Naive thymus-derived CD4-positive, alpha-beta T cell (primary cell): Measurements from ENCODE around the gene EIF2S3. TPM values are rescaled to one million over a fixed set of nuclear protein-coding genes. Genes with fewer than 3 reads are reported as not detected.

Source experiments
- ATAC-seq: fragments of 150-1000 bp; cut with Tn5 transposase; 2 replicates; pipeline ENCODE4 v1.10.0; 2021; ENCODE audit warnings: mild to moderate bottlenecking, moderate library complexity
- CTCF ChIA-PET: fragments of 350-600 bp; sonication (Branson Sonifier 250); formaldehyde crosslinking; loops from one replicate; lab custom pipeline; 2021; ENCODE audit warnings: antibody characterized with exemption; lab: Charles Lee
- POLR2A ChIA-PET: fragments of 350-600 bp; sonication (Branson Sonifier 250); formaldehyde crosslinking; loops from one replicate; lab custom pipeline; 2021; ENCODE audit warnings: antibody characterized with exemption, inconsistent platforms; lab: Charles Lee
- DNase-seq, 9 donors: peaks; one replicate each; pipeline versions ENCODE4 v3.0.0 to v3.0.0-alpha.2; 2020 to 2022; ENCODE audit warnings: mixed read lengths in 1 of 9
- H3K27ac ChIP-seq: one replicate; pipeline ENCODE4 v1.7.0; 2013; ENCODE audit warnings: mild to moderate bottlenecking, low read depth, low read length, moderate library complexity
- H3K27me3 ChIP-seq, 2 donors: one replicate each; pipeline ENCODE4 v1.7.0; 2013; ENCODE audit warnings: low read length in 2 of 2, mild to moderate bottlenecking in 2 of 2, moderate library complexity in 2 of 2; ENCODE audit not compliant: control insufficient read depth in 2 of 2, insufficient read depth in 2 of 2
- H3K36me3 ChIP-seq, 3 experiments: 1 replicate in 2 of 3; 2 replicates in 1 of 3; pipeline ENCODE4 v1.7.0; 2013; ENCODE audit warnings: low read length in 3 of 3, mild to moderate bottlenecking in 3 of 3, moderate library complexity in 1 of 3; ENCODE audit not compliant: insufficient read depth in 3 of 3, control insufficient read depth in 2 of 3
- H3K4me1 ChIP-seq, 2 donors: one replicate each; pipeline ENCODE4 v1.7.0; 2013; ENCODE audit warnings: low read length in 2 of 2, mild to moderate bottlenecking in 2 of 2, moderate library complexity in 1 of 2; ENCODE audit not compliant: control insufficient read depth in 2 of 2, insufficient read depth in 2 of 2
- H3K4me3 ChIP-seq: 2 replicates; pipeline ENCODE4 v1.7.0; 2013; ENCODE audit warnings: mild to moderate bottlenecking, low read length
- H3K9me3 ChIP-seq, 3 experiments: 1 replicate in 2 of 3; 2 replicates in 1 of 3; pipeline ENCODE4 v1.7.0; 2013; ENCODE audit warnings: low read length in 3 of 3; ENCODE audit not compliant: control insufficient read depth in 2 of 3
- H3K27ac Mint-ChIP-seq, 9 donors: one replicate each; pipeline ENCODE4 v1.8.0; 2020 to 2022; ENCODE audit warnings: mixed read lengths in 9 of 9, mild to moderate bottlenecking in 8 of 9, moderate library complexity in 5 of 9, inconsistent platforms in 2 of 9
- H3K27me3 Mint-ChIP-seq, 5 donors: one replicate each; pipeline ENCODE4 v1.8.0; 2021 to 2022; ENCODE audit warnings: mixed read lengths in 5 of 5, mild to moderate bottlenecking in 1 of 5
- H3K36me3 Mint-ChIP-seq, 5 donors: one replicate each; pipeline ENCODE4 v1.8.0; 2020 to 2022; ENCODE audit warnings: mixed read lengths in 5 of 5, mild to moderate bottlenecking in 3 of 5, inconsistent platforms in 1 of 5
- H3K4me1 Mint-ChIP-seq, 7 donors: one replicate each; pipeline ENCODE4 v1.8.0; 2020 to 2022; ENCODE audit warnings: mixed read lengths in 7 of 7, mild to moderate bottlenecking in 3 of 7, inconsistent platforms in 1 of 7
- H3K4me3 Mint-ChIP-seq, 10 donors: one replicate each; pipeline ENCODE4 v1.8.0; 2020 to 2022; ENCODE audit warnings: mild to moderate bottlenecking in 10 of 10, mixed read lengths in 10 of 10, moderate library complexity in 6 of 10, inconsistent platforms in 2 of 10
- H3K9me3 Mint-ChIP-seq, 11 donors: one replicate each; pipeline ENCODE4 v1.8.0; 2020 to 2022; ENCODE audit warnings: mixed read lengths in 11 of 11, mild to moderate bottlenecking in 4 of 11, inconsistent platforms in 1 of 11, moderate library complexity in 1 of 11
- intact Hi-C, 2 donors: fragments of 100-400 bp; cut with micrococcal nuclease; formaldehyde crosslinking; loops; one replicate each; pipeline ENCODE4 v1.15.1; 2023
- polyA plus RNA-seq, 2 donors: library from polyadenylated mRNA; unstranded; fragments of 300-500 nt; fragmentation: Illumina TruSeq; gene quantifications; one replicate each; pipeline ENCODE4 v1.2.3, GENCODE V29; 2021
- total RNA-seq, 6 experiments: library from RNA in 5 of 6; stranded (reverse) in 5 of 6; gene quantifications; 1 replicate in 5 of 6; 2 replicates in 1 of 6; pipeline ENCODE4 v1.2.3 and lab custom pipeline; 2021 to 2026

EIF2S3 gene
- total and polyA plus RNA-seq, 7 experiments from 2014 or later, result 125 to 270 (median 188) TPM

DNA sequence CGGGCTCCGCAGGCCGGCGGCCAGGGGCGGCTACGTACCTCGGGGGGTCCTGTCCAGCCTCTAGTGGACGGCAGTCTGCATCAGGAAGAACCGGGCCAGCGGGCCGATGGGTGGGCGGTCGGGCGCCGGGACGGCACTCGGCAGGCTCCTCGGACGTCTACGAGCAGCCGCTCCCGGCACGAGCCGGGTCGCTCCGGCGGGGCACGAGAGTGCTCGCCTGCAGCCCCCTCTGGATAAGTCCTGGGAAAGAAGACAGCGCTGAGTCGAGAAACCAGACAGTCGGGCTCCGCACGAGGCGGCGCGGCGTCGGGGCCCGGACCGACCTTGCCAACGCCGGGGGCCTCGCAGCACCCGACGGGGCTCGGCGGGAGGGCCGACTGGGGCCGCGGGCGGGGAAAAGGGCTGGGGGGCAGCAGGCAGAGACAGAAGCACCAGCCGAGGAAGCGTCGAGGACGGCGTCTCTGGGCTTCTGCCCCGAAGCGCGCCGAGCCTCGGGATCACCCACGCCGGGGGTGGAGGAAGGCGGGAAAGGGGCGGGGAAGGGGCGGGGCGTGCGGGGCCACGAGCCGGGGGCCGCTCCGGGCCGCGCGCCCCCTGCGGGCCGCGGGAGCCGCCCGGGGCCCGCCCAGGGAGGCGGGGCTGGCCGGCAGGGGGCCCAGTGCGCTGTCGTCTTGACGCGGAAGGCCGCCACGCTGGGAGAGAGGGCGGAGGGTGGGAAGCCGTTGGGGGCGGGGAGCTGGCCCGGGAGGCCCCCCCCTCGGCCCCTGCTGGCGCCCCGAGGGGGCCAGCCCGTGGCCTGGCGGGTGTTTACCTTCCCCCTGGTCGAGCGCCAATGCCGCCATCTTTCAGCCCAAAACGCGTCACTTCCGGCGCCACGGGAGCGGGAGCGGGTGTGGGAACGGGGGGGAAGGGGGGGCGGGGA lies 29.7 kb upstream of the EIF2S3 start:
- Histone ChIP-seq H3K27me3 (no peaks in the 10 kb centered on the region), H3K9me3 (no peaks in the 10 kb centered on the region), H3K36me3 (peaks cover 0 to 4% (median 0%) of the 10 kb centered on the region in 3 experiments), H3K27ac (peak overlapping the region; percentile 96), H3K4me3 (peak overlapping the region; percentile 74), H3K4me1 (no peaks in the 10 kb centered on the region)
- peaks cover 0 to 12% (median 3%) of the 10 kb centered on the region in 5 donors for H3K36me3 Mint-ChIP-seq
- peaks cover 7 to 38% (median 27%) of the 10 kb centered on the region in 7 donors for H3K4me1 Mint-ChIP-seq
- peak overlapping the region; percentile 71 to 94 (median 86) for H3K4me3 Mint-ChIP-seq
- intact Hi-C loops, result loop anchor here (1.0 to 10.0 kb wide), 11 partner anchors 11 to 450 kb away; partner anchors contain the start of genes CXorf58 (in 2 of the 2), EIF2S3 (in 2 of the 2), PRDX4 (in 2 of the 2) and SAT1 (in 2 of the 2)
- peaks cover 0 to 2% (median 0%) of the 10 kb centered on the region in 11 donors for H3K9me3 Mint-ChIP-seq
- DNase-seq, result peak; percentile 68 to 82 (median 76)
- peak overlapping the region in 7 of 9 donors; percentile 48 to 92 (median 85) for H3K27ac Mint-ChIP-seq
- H3K27me3 Mint-ChIP-seq, result peaks cover 0 to 3% (median 0%) of the 10 kb centered on the region in 5 donors
- CTCF ChIA-PET, result interaction anchor here (1.2 to 2.6 kb wide), 2 partner anchors 29 to 117 kb away, joined by 4 to 22 read pairs; partner anchors contain the start of genes APOO, CXorf58 and EIF2S3
- POLR2A ChIA-PET, result interaction anchor here (0.7 to 4.4 kb wide), 9 partner anchors 10 to 242 kb away, joined by 3 to 56 read pairs (median 6); partner anchors contain the start of genes APOO, CXorf58, EIF2S3 and SAT1
- peak; percentile 96 for ATAC-seq

DNA sequence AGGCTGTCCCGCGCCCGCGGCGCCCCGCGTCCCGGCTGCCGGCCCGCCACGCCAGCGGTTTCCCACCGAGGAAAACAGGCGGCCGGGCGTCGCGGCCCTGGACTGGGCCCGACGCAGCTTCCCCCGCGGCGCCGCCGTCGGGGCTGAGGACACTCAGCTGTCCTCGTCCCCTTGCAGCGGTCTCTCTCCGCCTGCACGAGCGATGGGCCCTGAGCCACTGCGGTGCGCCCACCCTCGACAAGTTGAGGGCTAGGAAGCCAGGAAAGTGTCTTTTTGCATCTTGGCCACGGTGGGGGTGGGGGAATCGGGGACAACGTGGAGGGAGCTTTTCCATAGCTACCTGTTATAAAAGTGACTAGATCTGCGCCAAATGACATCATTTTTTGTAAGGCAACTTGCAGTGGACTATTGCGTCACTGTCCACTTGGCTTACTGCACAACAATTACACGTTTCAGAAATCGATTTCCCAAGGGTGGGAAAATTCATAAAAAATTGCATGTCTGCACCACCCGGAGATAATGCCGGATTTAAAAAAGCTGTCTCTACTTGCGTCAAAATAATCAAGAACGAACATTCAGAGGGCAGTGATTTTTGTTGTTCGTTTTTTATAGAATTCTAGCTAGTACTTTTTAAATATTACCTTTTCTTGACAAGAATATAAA lies 28.9 kb upstream of the EIF2S3 start:
- DNase-seq (peak in 1 of 9 donors; percentile 41), ATAC-seq (peak; percentile 22)
- H3K4me3 ChIP-seq, result peak overlapping the region; percentile 74
- CTCF ChIA-PET, result interaction anchor here (1.1 to 2.6 kb wide), 3 partner anchors 28 to 124 kb away, joined by 4 to 22 read pairs (median 5); partner anchors contain the start of genes APOO, CXorf58 and EIF2S3
- peaks cover 0 to 7% (median 0%) of the 10 kb centered on the region in 5 donors for H3K27me3 Mint-ChIP-seq
- peak overlapping the region; percentile 96 for H3K27ac ChIP-seq
- peaks cover 7 to 30% (median 20%) of the 10 kb centered on the region in 7 donors for H3K4me1 Mint-ChIP-seq
- POLR2A ChIA-PET, result interaction anchor here (0.6 to 4.4 kb wide), 10 partner anchors 9 to 243 kb away, joined by 3 to 56 read pairs (median 6); partner anchors contain the start of genes APOO, CXorf58, EIF2S3 and SAT1
- H3K36me3 ChIP-seq, result peaks cover 0 to 4% (median 0%) of the 10 kb centered on the region in 3 experiments
- peak overlapping the region; percentile 88 to 96 (median 94) for H3K27ac Mint-ChIP-seq
- H3K4me3 Mint-ChIP-seq, result peak overlapping the region; percentile 81 to 91 (median 88)
- H3K27me3 ChIP-seq, result no peaks in the 10 kb centered on the region
- peaks cover 0 to 12% (median 3%) of the 10 kb centered on the region in 5 donors for H3K36me3 Mint-ChIP-seq
- intact Hi-C loops, result loop anchor here (1.0 to 10.0 kb wide), 10 partner anchors 12 to 449 kb away; partner anchors contain the start of genes CXorf58 (in 2 of the 2), EIF2S3 (in 2 of the 2), PRDX4 (in 2 of the 2) and SAT1 (in 2 of the 2)
- no peaks in the 10 kb centered on the region for H3K4me1 ChIP-seq
- H3K9me3 Mint-ChIP-seq, result peaks cover 0 to 2% (median 0%) of the 10 kb centered on the region in 11 donors
- no peaks in the 10 kb centered on the region for H3K9me3 ChIP-seq

DNA sequence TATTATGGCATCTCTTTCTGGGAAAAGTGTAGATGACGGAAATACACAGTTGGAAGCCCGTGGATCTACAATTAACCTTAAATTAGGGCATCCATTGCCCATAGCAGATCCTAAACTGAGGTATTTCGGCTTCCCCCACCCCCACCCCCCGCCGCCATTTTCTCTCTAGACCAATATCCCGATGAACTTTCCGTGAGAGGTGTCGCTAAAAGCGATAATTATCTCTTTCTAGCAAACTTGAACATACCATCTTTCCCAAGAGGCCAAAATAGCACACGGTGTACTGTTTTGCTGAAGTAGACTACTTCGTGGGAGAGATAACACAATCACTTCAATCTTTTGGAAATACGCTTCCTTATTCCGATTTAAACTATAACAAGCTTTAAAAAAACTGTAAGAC lies 28.3 kb upstream of the EIF2S3 start:
- no peak for DNase-seq
- peaks cover 0 to 2% (median 0%) of the 10 kb centered on the region in 11 donors for H3K9me3 Mint-ChIP-seq
- Histone ChIP-seq H3K4me1 (no peaks in the 10 kb centered on the region), H3K27ac (peak overlapping the region; percentile 96), H3K4me3 (peak overlapping the region; percentile 74), H3K36me3 (peaks cover 0 to 4% (median 0%) of the 10 kb centered on the region in 3 experiments), H3K27me3 (no peaks in the 10 kb centered on the region), H3K9me3 (no peaks in the 10 kb centered on the region)
- peak overlapping the region; percentile 79 to 95 (median 93) for H3K27ac Mint-ChIP-seq
- peaks cover 0 to 8% (median 3%) of the 10 kb centered on the region in 5 donors for H3K36me3 Mint-ChIP-seq
- no peak for ATAC-seq
- POLR2A ChIA-PET, result interaction anchor here (1.0 to 4.4 kb wide), 7 partner anchors 8 to 243 kb away, joined by 3 to 56 read pairs (median 9); partner anchors contain the start of genes APOO, CXorf58, EIF2S3 and SAT1
- peaks cover 0 to 7% (median 0%) of the 10 kb centered on the region in 5 donors for H3K27me3 Mint-ChIP-seq
- intact Hi-C loops, result loop anchor here in 1 of 2 donors (10.0 kb wide), 1 partner anchor 448 kb away; no protein-coding TSS in a partner anchor
- peaks cover 4 to 24% (median 14%) of the 10 kb centered on the region in 7 donors for H3K4me1 Mint-ChIP-seq
- peak overlapping the region; percentile 81 to 91 (median 88) for H3K4me3 Mint-ChIP-seq
- CTCF ChIA-PET, result interaction anchor here (1.1 to 2.6 kb wide), 2 partner anchors 28 to 125 kb away, joined by 5 to 22 read pairs; partner anchors contain the start of gene EIF2S3

DNA sequence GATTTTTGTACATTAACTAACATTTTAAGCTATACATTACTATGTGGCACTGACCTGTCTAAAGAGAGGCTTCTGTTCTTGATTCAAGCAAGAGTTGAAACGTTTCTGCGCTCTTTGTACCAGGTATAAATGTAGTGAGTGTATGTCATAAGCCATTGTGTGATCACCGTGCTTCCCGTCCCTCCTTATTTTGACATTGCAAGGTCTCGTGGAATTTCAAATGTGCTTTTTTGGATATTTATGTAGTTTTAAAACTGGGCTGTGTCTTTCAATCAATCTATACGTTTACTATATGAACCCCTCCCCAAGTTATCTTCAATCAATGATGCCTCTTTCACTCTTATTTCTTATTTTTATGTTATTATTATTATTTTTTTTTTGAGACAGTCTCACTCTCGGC lies 27.7 kb upstream of the EIF2S3 start, which contains the start of gene KLHL15:
Gene KLHL15 (minus strand): TSS at position 101 of the 400 bp plus-strand sequence. CDS start 20,493 bp downstream, outside the sequence.
- H3K27ac Mint-ChIP-seq, result peak within 1 kb of the TSS; percentile 88 to 96 (median 94)
- H3K4me1 Mint-ChIP-seq, result peaks cover 0 to 19% (median 9%) of the 10 kb centered on the region in 7 donors
- H3K36me3 ChIP-seq, result peaks cover 0 to 4% (median 0%) of the 10 kb centered on the region in 3 experiments
- H3K9me3 Mint-ChIP-seq, result peaks cover 0 to 2% (median 0%) of the 10 kb centered on the region in 11 donors
- H3K4me3 ChIP-seq, result peak within 1 kb of the TSS; percentile 74
- ATAC-seq (no peak), DNase-seq (no peak)
- H3K36me3 Mint-ChIP-seq, result peaks cover 0 to 4% (median 0%) of the 10 kb centered on the region in 5 donors
- peak within 1 kb of the TSS; percentile 81 to 91 (median 88) for H3K4me3 Mint-ChIP-seq
- ChIA-PET CTCF (interaction anchor here (2.6 kb wide), 1 partner anchor 27 kb away, joined by 22 read pairs; the partner anchor contains the start of gene EIF2S3), POLR2A (interaction anchor here (1.6 to 4.4 kb wide), 5 partner anchors 25 to 244 kb away, joined by 7 to 56 read pairs (median 14); partner anchors contain the start of genes APOO, CXorf58, EIF2S3 and SAT1)
- H3K27me3 Mint-ChIP-seq, result peaks cover 0 to 7% (median 0%) of the 10 kb centered on the region in 5 donors
- H3K9me3 ChIP-seq, result no peaks in the 10 kb centered on the region
- H3K4me1 ChIP-seq, result no peaks in the 10 kb centered on the region
- H3K27me3 ChIP-seq, result no peaks in the 10 kb centered on the region
- peak within 1 kb of the TSS; percentile 96 for H3K27ac ChIP-seq
- intact Hi-C loops, result loop anchor here in 1 of 2 donors (10.0 kb wide), 1 partner anchor 448 kb away; no protein-coding TSS in a partner anchor

DNA sequence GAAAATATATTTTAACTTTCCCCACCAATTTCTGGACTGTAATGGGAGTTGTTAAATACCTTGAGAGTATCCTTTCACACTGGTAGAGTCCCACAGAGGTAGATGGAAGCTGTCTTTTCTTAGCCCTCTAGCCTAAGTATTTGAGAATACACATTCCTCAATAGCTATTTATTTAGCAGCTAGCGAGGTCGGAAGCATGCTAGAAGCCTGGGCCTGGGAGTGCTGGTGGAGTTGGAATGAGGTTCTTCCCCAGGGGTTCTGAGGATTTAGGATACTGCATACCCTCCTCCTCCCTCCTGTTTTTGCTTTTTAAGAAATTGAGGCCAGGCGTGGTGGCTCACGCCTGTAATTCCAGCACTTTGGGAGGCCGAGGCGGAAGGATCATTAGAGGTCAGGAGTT lies 26.8 kb upstream of the EIF2S3 start:
- ChIA-PET POLR2A (interaction anchor here (3.1 kb wide), 1 partner anchor 245 kb away, joined by 14 read pairs; the partner anchor contains the start of gene SAT1), CTCF (interaction anchor here (0.6 kb wide), 1 partner anchor 11 kb away, joined by 4 read pairs; no protein-coding TSS in a partner anchor)
- no peaks in the 10 kb centered on the region for H3K4me1 ChIP-seq
- peaks cover 0 to 4% (median 0%) of the 10 kb centered on the region in 3 experiments for H3K36me3 ChIP-seq
- H3K27ac ChIP-seq, result no peak overlapping the region
- Mint-ChIP-seq H3K27me3 (peaks cover 0 to 7% (median 0%) of the 10 kb centered on the region in 5 donors), H3K27ac (no peak overlapping the region), H3K36me3 (peaks cover 0 to 3% (median 0%) of the 10 kb centered on the region in 5 donors), H3K4me3 (no peak overlapping the region), H3K9me3 (peaks cover 0 to 2% (median 0%) of the 10 kb centered on the region in 11 donors), H3K4me1 (peaks cover 0 to 16% (median 8%) of the 10 kb centered on the region in 7 donors)
- H3K27me3 ChIP-seq, result no peaks in the 10 kb centered on the region
- intact Hi-C loops, result loop anchor here in 1 of 2 donors (10.0 kb wide), 1 partner anchor 447 kb away; no protein-coding TSS in a partner anchor
- ATAC-seq (no peak), DNase-seq (no peak)
- no peaks in the 10 kb centered on the region for H3K9me3 ChIP-seq
- no peak overlapping the region for H3K4me3 ChIP-seq
